Stimulated activated CD8-positive, alpha-beta memory T cell treated with anti-CD3 and anti-CD28 coated beads, Interleukin-12 subunit alpha, Interleukin-12 subunit beta, amount 100 ng/mL, for 1 hour (primary cell): ENCODE measurements around the gene INKA1.

Experiments
- DNase-seq: peaks from one replicate; pipeline ENCODE4 v3.0.0-alpha.2; 2020; ENCODE audit warnings: low read depth

The INKA1 gene

GRCh38 chr3:49786357-49787181 is 16.5 kb upstream of the INKA1 start, which contains the start of gene IP6K1:
TSS of gene IP6K1 (minus strand) at chr3:49786542. CDS start at chr3:49748040, 38,502 bp downstream.
- DNase-seq: peak; percentile 99

- DNase-seq: no peak
Measured at GRCh38 chr3:49787182-49787464, 15.9 kb upstream of the INKA1 start.

GRCh38 chr3:49787536-49787935 is 15.5 kb upstream of the INKA1 start:
- no peak for DNase-seq

- no peak for DNase-seq
Measured at GRCh38 chr3:49788056-49788455, 15.0 kb upstream of the INKA1 start.

DNA sequence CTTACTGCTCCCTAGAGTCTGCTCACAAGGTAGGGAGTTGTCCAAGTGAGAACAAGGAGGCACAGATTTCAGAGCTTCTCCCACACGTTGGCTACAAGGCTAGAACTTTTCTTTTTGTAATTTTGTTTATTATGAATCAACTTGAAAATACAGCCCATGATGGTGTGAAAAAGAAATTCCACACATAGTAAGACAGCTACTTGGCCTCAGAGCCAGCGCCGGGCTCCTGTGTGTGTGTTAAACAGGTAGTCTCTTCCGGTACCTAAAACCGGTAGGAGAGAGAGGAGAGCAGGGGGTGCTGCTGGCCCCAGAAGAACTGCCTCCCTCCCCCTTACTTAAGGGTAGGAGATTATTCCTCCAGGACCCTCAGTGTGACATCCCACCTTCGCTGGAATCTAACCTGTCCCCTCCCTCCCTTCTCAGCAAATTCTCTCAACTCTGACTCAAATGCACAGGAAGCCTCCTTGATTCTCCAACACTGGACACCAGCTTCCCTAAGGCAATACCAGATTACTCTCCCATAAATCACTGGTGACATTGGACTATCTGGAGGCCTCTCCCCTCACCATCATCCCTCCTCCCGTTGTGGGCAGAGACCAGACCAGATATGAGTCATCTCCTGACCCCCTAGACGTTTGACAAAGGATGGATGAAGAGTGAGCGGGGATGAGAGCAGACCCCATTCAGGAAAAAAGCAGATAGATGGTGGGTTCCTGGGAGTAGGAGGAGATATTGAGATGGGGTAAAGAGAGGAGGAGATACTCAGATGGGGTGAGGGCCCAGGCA is 12.2 kb upstream of the INKA1 start:
- no peak for DNase-seq

- no peak for DNase-seq
Measured at GRCh38 chr3:49791571-49791970, 11.5 kb upstream of the INKA1 start.

- no peak for DNase-seq
Measured at GRCh38 chr3:49792371-49793150, 10.5 kb upstream of the INKA1 start.

GRCh38 chr3:49793486-49794085 is 9.5 kb upstream of the INKA1 start:
- no peak for DNase-seq

DNA sequence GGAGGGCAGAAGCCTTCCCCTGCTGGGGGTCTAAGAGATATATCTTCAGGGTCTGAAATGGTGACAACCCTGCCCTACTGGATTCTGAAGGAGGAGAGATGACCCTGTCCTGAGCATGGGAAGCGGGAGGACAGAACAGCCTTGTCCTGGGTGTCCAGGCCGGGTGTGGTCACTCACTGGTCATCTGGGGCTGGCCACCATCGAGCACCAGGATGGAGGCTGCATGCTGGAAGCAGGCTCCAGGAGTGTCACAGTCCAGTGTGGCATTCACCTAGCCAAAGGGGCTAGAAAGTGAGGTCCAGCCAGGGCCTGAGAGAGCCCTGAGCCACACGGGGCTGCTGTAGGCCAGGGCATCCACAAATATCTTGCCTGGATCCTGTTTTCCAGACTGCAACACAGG is 8.6 kb upstream of the INKA1 start:
- no peak for DNase-seq

GRCh38 chr3:49794926-49795905 is 7.8 kb upstream of the INKA1 start:
- no peak for DNase-seq

DNA sequence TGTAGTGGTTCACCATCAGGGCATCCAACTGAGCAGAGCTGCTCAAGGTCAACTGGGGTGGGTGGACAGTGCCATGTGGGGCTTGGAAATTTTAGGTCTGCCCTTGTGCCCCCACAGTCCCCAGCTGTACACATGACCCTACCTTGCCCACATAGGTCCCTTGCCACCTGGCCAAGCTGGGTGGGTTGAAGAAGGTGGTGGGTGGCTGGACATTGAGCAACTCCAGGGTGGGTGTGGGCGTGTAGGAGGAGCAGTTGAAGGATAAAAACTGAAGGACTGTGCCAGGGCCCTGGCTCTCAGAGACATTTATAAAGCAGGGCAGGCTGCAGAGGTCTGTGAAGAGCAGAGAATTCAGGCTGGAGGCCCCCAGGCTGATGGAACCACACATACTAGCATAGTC is 4.0 kb upstream of the INKA1 start:
- no peak for DNase-seq

GRCh38 chr3:49799761-49800160 is 3.3 kb upstream of the INKA1 start, which contains the start of gene CDHR4:
TSS of gene CDHR4 (minus strand) at chr3:49799873. CDS start at chr3:49799812, 61 bp downstream.
- DNase-seq: no peak

- DNase-seq: no peak
Measured at GRCh38 chr3:49801160-49801559, 1.9 kb upstream of the INKA1 start.

GRCh38 chr3:49803465-49804140 is 542 bp downstream of the INKA1 start:
- DNase-seq: no peak

- DNase-seq: no peak
Measured at GRCh38 chr3:49804141-49805041, 1.3 kb downstream of the INKA1 start.

DNA sequence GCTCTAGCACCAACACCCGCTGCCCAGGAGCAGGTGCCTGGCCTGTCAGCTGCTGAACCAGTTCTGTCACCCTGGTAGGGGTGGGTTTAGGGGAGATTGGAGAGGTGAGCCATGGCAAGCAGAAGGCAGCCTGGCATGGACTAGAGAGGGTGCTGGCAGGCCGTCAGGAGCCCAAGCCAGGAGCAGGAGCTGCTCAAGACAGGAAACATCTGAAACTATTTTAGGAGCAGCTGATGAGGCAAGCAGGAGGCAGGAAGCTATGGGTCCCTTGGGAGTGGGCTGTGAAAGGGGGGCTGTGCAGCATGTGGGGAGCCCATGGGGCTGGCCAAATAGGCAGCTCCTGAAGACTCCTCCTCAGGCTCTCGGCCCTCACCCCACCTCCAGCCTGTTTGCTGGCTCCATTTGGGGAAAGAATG is 2.3 kb downstream of the INKA1 start:
- no peak for DNase-seq

DNA sequence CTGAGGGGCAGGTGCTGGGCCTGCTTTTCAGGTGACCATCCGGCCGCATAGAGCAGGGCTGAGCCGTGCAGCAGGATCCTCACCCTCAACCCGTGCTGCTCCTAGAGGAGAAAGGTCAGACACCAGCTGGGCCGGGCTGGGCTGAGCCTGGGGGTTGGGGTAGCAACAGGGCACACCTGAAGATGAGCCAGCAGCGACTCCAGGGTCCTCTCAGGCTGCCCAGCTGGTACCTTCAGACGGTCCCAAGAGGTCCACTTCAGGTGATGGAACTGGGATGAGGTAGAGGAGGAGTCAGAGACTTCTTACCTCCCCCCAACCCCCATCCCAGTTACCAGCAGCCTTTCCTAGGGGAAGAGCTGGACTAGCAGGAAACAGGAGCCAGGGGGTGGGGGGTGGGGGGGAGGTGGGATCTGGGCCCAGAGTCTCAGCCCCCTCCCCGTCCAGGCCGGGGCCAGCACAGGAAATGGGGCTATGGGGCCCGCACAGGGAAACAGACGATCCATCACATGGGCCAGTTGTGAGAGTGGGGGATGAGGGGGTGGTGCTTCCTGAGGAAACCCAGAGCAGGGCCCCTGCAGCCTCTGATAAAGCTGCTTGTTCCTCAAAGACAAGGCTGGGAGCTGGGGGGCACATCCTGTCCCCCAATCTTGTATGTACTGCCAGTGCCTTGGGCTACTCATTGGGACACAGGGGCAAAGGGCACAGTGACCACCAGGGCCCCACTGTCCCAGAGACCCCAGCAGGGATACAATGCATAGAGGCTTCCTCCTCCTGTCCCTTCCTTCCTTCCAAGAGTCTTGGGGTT is 3.0 kb downstream of the INKA1 start:
- no peak for DNase-seq

GRCh38 chr3:49806850-49807249 is 3.8 kb downstream of the INKA1 start:
- no peak for DNase-seq
